ENCODE measurements around the gene MAPK12.
A peak's percentile ranks its signal among the peaks of the same experiment; 100 is the strongest.

- TF ChIP-seq FOS (IDR thresholded peaks at IDR 0.05; ENCODE audit: borderline replicate concordance, insufficient read depth, low read length) (no peak), CTCF (IDR thresholded peaks at IDR 0.05; ENCODE audit: extremely low read depth in 1 of 2, insufficient read depth in 1 of 2, low read depth in 1 of 2, low read length in 2 of 2) (peak; percentile 45 to 53), POLR2AphosphoS5 (IDR thresholded peaks at IDR 0.05; ENCODE audit: insufficient read depth, low read depth, low read length) (no peak), POLR2A (IDR thresholded peaks at IDR 0.05; ENCODE audit: low read depth, low read length) (no peak), MAX (IDR thresholded peaks at IDR 0.05; ENCODE audit: insufficient read depth, insufficient read length) (no peak), EZH2 (IDR thresholded peaks at IDR 0.05; ENCODE audit: borderline replicate concordance, low read depth, low read length, severe bottlenecking) (no peak), JUN (IDR thresholded peaks at IDR 0.05; ENCODE audit: borderline replicate concordance, insufficient read depth, insufficient read length, low read depth) (no peak), MYC (IDR thresholded peaks at IDR 0.05; ENCODE audit: low read depth, low read length) (no peak), GATA2 (IDR thresholded peaks at IDR 0.05; ENCODE audit: insufficient read depth, insufficient read length, low read depth, low read length) (no peak)
Observed at GRCh38 chr22:50236731-50237409, 24.6 kb downstream of the MAPK12 start.

Data from endothelial cell of umbilical vein (primary cell).